HG03108 (cell line): ENCODE measurements around the gene NPTX2.

Experiments used
- ATAC-seq: cut with Tn5 transposase; IDR thresholded peaks from one replicate; pipeline ENCODE4 v1.9.1; 2021; ENCODE audit warnings: moderate library complexity; ENCODE audit not compliant: unreplicated experiment

NPTX2 gene

DNA sequence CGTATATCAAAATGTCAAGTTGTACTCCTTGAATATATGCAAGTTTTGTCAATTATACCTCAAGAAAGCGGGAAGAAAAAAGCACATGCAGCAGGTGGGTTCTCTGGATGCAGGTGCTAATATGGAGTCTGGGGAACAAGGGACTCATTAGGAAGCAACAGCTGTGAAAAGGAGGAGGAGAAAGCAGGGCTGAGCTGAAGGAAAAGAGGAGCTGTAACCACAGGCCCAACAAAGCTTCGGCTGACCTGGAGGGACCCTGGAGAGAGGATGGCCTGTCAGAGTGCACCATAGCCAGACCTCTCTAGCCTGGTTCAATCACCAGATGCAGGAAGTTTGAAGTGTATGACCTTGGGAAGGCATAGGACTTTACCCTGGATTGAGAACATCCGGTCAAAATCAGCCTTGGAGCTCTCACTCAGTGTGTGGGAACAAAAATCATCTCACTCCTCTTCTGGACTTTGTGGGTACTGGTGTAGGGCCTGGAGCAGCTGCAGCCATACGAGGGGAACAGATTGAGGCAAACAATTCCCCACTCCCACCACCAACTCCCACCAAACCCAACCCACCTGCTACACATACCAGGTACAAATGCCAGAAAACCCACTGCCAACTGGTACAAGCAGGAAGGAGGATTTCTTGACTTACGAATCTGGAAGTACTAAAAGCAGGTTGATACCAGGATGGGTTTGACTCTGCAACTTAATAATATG is 36.7 kb downstream of the NPTX2 start:
- no peak for ATAC-seq

GRCh38 chr7:98654524-98655272 is 37.6 kb downstream of the NPTX2 start:
- no peak for ATAC-seq

DNA sequence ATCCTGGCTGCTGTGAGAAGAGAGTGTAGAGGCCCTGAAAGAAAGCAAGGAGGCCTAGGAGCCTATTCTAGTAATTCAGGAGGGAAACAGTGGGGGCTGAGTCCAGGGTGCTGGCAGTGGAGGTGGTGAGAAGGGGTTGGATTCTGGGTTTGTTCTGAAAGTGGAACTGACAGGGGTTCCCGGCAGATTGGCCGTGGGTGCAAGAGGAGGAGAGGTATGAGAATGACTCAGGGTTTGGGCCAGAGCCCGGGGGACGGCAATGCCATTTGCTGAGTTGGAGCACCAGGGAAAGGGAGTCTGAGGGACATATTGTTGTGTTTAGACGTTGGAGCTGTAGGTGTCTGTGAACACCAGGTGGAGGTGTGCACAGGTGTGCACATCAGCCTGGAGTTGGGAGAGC is 38.5 kb downstream of the NPTX2 start:
- ATAC-seq, result no peak

GRCh38 chr7:98656899-98657298 is 39.8 kb downstream of the NPTX2 start:
- ATAC-seq, result no peak

GRCh38 chr7:98657736-98658135 is 40.7 kb downstream of the NPTX2 start:
- no peak for ATAC-seq

DNA sequence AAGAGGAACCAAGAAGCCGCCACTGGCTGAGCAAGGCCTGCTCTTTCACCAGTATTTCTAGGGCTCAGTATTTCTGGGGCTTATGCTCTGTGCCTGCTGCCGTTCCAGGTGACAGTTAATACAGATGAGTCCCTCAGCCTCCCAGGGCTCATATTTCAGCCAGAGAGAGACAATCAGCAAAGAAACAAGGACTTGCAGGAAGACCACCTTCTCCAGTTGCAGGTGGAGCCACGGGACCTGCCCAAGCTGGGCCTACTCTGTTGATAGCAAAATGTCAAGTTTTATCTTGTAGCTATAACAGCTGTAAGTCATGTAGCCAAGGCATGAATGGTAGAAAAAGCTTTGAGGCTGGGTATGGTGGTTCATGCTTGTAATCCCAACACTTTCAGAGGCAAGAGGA is 42.7 kb downstream of the NPTX2 start:
- ATAC-seq, result no peak

DNA sequence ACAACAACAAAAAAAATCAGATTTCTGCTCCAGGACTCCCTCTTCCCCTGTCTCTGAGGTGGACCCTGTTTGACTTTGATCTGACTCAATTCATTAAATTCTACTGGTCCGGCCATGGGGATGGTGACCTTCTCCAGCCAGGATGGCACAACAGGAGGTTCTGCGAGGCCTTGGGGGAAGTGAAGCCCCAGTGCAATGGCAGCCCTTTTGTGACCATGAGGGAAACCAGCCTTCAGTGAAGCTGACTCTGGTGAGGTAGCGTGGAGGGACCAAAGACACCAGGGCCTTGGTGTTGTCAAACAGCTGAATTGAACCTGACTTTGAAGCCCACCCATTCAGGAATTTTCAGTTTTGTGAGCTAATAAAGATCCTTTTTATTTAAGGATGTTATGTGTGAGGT is 44.5 kb downstream of the NPTX2 start:
- ATAC-seq, result no peak

DNA sequence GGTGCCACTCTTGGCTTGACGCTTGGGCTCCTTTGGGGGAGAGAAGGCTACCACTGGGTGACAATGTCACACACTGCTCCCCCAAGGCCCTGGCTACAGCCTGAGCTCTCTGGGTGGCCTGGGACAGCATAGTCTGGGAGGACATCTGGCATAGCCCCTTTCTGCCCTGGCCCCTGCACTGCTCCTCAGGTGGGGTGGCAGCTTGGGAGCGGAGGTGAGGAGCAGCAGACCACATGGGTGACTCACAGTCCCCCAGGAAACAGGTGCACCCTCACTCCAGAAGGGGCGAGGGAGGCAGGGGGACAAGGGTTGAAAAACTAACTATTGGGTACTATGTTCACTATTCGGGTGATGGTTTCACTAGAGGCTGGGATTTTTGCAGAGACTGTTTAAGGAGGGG is 45.2 kb downstream of the NPTX2 start:
- no peak for ATAC-seq

GRCh38 chr7:98664882-98665281 is 47.8 kb downstream of the NPTX2 start:
- ATAC-seq, result no peak

- no peak for ATAC-seq
Measured at GRCh38 chr7:98668255-98668654, 51.2 kb downstream of the NPTX2 start.

- ATAC-seq, result no peak
Measured at GRCh38 chr7:98669329-98670000, 52.4 kb downstream of the NPTX2 start.

- no peak for ATAC-seq
Measured at GRCh38 chr7:98670186-98670585, 53.1 kb downstream of the NPTX2 start.

GRCh38 chr7:98671733-98672331 is 54.7 kb downstream of the NPTX2 start:
- no peak for ATAC-seq

GRCh38 chr7:98674461-98674860 is 57.4 kb downstream of the NPTX2 start:
- ATAC-seq, result no peak

DNA sequence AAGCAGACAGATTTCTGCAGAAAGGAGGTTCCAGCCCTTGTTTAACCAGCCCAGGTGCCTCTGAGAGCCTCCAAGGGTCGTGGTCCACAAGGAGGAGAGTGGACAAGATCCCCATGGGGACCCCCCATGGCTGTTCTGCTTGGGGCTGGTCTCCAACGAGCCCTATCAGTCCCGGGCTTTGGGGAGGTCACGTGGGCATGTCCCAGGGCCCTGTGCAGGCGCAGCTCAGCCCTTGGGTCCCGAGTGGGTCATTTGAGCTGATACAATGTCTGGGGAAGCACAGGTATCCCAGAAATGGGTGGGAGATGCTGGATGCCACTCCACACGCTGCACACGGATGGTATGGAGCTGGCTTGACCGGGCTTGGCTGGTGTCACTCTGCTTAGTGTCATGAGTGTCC is 57.8 kb downstream of the NPTX2 start:
- ATAC-seq, result no peak

DNA sequence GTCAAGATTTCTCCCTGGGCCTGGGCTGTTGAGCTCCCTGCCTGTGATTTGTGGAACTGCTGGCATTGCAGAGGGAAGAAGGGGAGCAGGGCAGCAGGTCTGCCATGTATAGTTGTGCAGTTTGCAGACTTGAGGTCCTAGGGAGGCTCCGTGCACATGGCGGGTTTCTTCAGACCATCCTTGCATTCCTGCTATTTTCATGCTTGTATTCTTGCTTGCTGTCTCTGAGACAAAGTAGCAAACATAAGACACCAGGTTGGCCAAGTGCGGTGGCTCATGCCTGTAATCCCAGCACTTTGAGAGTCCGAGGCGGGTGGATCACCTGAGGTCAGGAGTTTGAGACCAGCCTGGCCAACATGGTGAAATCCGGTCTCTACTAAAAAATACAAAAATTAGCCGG is 61.1 kb downstream of the NPTX2 start:
- no peak for ATAC-seq
